Stimulated activated naive B cell treated with anti-CD40 and anti-IgM and Interleukin-4, amounts not matched to agents 10 μg/mL and 1 μg/mL and 100 μg/mL, for 72 hours (primary cell): ENCODE results near the gene MARCHF10.

Experiments
- ATAC-seq, 2 donors: fragments of 150-1000 bp; cut with Tn5 transposase; replicated peaks; 2 replicates each; pipeline ENCODE4 v1.10.0; 2021; ENCODE audit warnings: moderate library complexity in 1 of 2
- DNase-seq: peaks from one replicate; pipeline ENCODE4 v3.0.0; 2021
- H3K27ac Mint-ChIP-seq: one replicate; pipeline ENCODE4 v1.8.0; 2022; ENCODE audit warnings: mild to moderate bottlenecking, mixed read lengths
- H3K27me3 Mint-ChIP-seq, 2 donors: one replicate each; pipeline ENCODE4 v1.8.0; 2022; ENCODE audit warnings: mixed read lengths in 2 of 2
- H3K36me3 Mint-ChIP-seq, 2 donors: one replicate each; pipeline ENCODE4 v1.8.0; 2022; ENCODE audit warnings: mixed read lengths in 2 of 2, mild to moderate bottlenecking in 1 of 2
- H3K4me1 Mint-ChIP-seq, 2 donors: one replicate each; pipeline ENCODE4 v1.8.0; 2022; ENCODE audit warnings: mixed read lengths in 2 of 2, mild to moderate bottlenecking in 1 of 2
- H3K4me3 Mint-ChIP-seq, 2 donors: one replicate each; pipeline ENCODE4 v1.8.0; 2022; ENCODE audit warnings: mild to moderate bottlenecking in 2 of 2, mixed read lengths in 2 of 2, moderate library complexity in 1 of 2
- H3K9me3 Mint-ChIP-seq, 2 donors: one replicate each; pipeline ENCODE4 v1.8.0; 2022; ENCODE audit warnings: mixed read lengths in 2 of 2, mild to moderate bottlenecking in 1 of 2

Gene MARCHF10

GRCh38 chr17:62718429-62718828 lies 89.7 kb downstream of the MARCHF10 start:
- H3K4me1 Mint-ChIP-seq = peaks cover 21 to 51% of the 10 kb centered on the region in 2 donors
- H3K9me3 Mint-ChIP-seq = peaks cover 4 to 7% of the 10 kb centered on the region in 2 donors
- DNase-seq = no peak
- H3K4me3 Mint-ChIP-seq = no peak overlapping the region
- ATAC-seq = no peak
- H3K27ac Mint-ChIP-seq = no peak overlapping the region
- H3K27me3 Mint-ChIP-seq = peaks cover 9 to 11% of the 10 kb centered on the region in 2 donors
- H3K36me3 Mint-ChIP-seq = peaks cover 7 to 8% of the 10 kb centered on the region in 2 donors

DNA sequence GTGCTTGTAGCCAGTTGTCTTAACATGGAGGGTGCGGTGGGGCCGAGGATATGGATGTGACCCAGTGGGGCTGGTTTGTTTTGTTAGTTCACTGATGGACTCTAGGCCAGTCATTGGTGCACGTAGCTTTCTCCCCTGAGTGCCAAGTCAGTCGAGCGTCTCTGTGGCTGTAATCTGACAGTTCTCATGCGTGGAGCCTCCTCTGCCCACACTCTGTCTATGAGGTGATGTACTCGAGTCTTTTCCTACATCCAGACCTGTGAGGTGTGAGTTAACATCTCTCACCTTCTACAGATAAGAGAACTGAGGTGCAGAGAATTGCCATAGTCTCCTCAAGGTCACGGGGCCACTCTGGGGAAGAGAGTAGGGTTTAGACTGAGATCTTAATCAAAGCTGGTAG lies 90.2 kb downstream of the MARCHF10 start:
- DNase-seq (no peak), ATAC-seq (peak in 1 of 2 donors; percentile 26)
- H3K27ac Mint-ChIP-seq = no peak overlapping the region
- H3K4me1 Mint-ChIP-seq = peaks cover 21 to 46% of the 10 kb centered on the region in 2 donors
- peaks cover 4 to 7% of the 10 kb centered on the region in 2 donors for H3K9me3 Mint-ChIP-seq
- peaks cover 7 to 8% of the 10 kb centered on the region in 2 donors for H3K36me3 Mint-ChIP-seq
- no peak overlapping the region for H3K4me3 Mint-ChIP-seq
- H3K27me3 Mint-ChIP-seq = peaks cover 11% of the 10 kb centered on the region in 2 donors

GRCh38 chr17:62717589-62717855 lies 90.6 kb downstream of the MARCHF10 start:
- Mint-ChIP-seq H3K9me3 (peaks cover 4 to 7% of the 10 kb centered on the region in 2 donors), H3K36me3 (peaks cover 7 to 8% of the 10 kb centered on the region in 2 donors), H3K27ac (no peak overlapping the region), H3K4me1 (peaks cover 21 to 42% of the 10 kb centered on the region in 2 donors), H3K27me3 (peaks cover 11% of the 10 kb centered on the region in 2 donors), H3K4me3 (no peak overlapping the region)
- DNase-seq (no peak), ATAC-seq (no peak)

DNA sequence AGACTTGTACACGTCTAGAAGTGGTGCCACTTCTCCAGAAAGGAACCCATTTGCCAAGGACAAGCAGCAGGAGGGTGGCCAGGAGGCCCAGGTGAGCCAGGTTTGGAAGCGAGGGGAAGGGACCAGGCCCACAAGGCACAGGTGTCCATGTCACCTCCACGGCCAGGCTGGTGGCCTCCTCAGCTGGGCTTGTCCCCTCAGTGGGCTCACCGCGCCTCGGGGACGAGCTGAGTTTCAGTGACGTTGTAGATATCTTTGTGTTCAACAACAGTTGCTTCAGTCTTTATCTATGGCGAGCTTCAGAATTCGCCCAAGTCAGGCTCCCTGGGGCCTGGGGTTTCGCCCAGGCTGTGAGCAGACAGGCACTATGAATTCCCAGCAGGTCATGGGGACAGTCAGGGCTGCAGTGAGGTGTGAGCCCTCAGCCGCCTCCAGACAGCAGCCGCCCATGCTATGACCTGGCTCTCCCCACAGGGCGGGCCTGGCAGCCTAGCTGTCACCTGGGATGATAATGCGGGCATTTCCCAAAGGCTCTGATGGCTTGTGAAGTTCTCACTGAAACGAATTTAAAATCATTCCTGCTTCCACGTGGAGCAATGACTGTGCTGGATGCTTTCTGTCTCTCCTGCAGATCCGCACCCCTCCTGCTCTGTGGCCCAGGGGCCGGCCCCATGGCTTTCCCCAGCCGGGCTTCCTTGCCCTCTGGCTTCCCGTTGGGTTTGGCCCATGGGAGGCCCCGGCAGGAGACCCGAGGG lies 91.1 kb downstream of the MARCHF10 start:
- ATAC-seq = no peak
- Mint-ChIP-seq H3K4me1 (peaks cover 21 to 37% of the 10 kb centered on the region in 2 donors), H3K27ac (no peak overlapping the region), H3K9me3 (peaks cover 4 to 7% of the 10 kb centered on the region in 2 donors), H3K27me3 (peaks cover 11% of the 10 kb centered on the region in 2 donors), H3K36me3 (peaks cover 7 to 8% of the 10 kb centered on the region in 2 donors), H3K4me3 (no peak overlapping the region)
- DNase-seq = no peak

- no peak overlapping the region for H3K4me3 Mint-ChIP-seq
- no peak overlapping the region for H3K27ac Mint-ChIP-seq
- H3K4me1 Mint-ChIP-seq = peaks cover 21 to 32% of the 10 kb centered on the region in 2 donors
- peaks cover 7 to 8% of the 10 kb centered on the region in 2 donors for H3K36me3 Mint-ChIP-seq
- H3K27me3 Mint-ChIP-seq = peaks cover 11% of the 10 kb centered on the region in 2 donors
- peaks cover 4 to 7% of the 10 kb centered on the region in 2 donors for H3K9me3 Mint-ChIP-seq
- ATAC-seq = no peak
- no peak for DNase-seq
These were observed 92.2 kb downstream of the MARCHF10 start for GRCh38 chr17:62715882-62716390.

DNA sequence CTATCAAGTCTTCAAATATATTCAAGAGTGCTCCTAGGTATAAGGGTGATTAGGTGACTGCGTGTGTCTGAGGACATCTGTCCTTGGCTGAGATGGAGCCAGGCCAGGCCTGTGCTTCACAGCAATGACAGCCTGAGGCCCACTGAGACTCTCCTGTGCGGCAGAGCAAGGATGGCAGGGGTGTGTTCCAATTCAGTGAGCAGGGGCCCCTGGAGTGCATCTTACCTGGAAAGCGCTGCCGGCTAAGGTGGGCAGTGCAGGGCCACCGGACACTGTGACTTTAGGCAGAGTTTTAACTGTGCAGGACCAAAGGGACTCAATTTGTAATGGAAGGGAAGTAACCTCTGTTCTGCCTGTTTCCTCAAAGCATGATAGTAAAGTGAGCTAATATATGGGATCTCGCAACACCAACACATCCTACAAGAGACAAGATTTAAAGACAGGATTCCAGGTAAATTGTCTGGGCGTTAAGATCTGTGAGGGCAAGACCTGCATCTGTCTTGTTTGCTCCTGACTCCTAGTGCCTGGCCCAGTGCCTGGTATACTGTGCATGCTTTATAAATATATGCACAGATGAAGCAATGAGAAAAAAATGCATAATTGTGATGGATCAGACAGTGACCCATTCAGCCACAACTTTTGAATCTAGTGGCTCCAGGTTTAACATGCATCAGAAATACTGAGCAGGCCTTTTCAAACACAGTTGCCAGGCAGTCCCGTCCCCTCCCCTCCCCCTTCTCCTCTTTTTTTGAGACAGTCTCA lies 93.9 kb downstream of the MARCHF10 start:
- no peak for ATAC-seq
- Mint-ChIP-seq H3K4me3 (no peak overlapping the region), H3K27me3 (peaks cover 6 to 11% of the 10 kb centered on the region in 2 donors), H3K4me1 (peaks cover 8 to 17% of the 10 kb centered on the region in 2 donors), H3K9me3 (no peaks in the 10 kb centered on the region), H3K36me3 (no peaks in the 10 kb centered on the region), H3K27ac (no peak overlapping the region)
- DNase-seq = no peak

DNA sequence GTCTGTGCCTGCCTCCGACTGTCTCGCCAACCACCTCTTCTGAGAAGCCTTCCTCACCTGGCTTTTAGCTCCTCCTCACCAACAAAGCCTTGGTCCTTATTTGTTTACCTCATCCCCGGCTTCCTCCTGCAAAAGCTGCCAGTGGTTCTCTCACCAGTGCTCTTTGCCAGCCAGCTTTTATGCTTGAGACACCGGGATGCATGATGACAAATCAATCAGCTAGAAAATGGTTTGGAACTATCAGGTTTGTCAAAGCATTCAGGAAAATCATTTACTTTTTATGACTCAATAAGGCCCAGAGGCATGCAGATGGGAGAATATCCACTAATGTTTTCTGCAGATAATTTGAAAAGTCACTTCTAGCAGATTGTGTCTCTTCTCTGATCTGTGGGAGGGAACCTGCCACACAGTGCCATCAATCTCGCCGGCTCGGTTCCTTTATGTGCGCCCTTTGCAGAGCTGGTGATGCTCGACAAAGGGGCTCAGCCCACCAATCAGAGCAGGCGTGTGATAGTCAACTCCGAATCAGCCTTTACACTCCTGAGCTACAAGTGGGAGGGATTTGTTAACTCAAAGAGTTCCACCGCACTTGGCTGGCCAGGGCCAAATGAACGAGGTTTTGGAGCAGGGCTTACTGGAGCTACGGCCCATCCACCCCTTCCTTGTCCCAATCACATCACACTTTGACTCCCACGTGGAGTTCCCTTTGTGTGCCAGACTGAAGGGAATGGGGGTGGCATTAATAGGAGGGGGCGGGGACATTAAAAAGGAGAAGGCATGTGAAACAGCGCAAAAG lies 94.8 kb downstream of the MARCHF10 start:
- Mint-ChIP-seq H3K9me3 (peaks cover 0 to under 1% of the 10 kb centered on the region in 2 donors), H3K36me3 (no peaks in the 10 kb centered on the region), H3K27ac (no peak overlapping the region), H3K4me3 (no peak overlapping the region), H3K4me1 (peaks cover 6 to 9% of the 10 kb centered on the region in 2 donors), H3K27me3 (peaks cover 6 to 11% of the 10 kb centered on the region in 2 donors)
- ATAC-seq (no peak), DNase-seq (no peak)

DNA sequence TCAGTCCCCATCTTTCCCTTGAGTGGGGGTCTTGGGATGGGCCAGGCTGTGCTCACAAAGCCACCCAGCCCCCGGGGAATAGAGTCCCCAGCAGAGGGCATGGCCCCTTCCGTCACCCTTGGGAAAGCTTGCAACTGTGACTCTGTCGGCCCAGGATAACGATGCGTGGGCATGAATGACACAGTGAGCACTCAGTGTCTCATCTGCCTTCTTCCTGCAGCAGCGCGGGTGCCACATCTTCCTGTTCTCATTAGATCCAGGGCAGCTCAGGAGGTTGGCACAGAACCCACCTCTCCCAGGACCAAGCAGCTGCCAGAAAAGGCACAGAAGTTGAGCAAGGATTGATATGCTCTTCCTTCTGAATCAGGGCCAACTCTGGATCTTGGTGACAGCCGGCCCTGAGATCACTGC lies 95.9 kb downstream of the MARCHF10 start:
- peaks cover 0 to 1% of the 10 kb centered on the region in 2 donors for H3K9me3 Mint-ChIP-seq
- DNase-seq (no peak), ATAC-seq (no peak)
- H3K4me1 Mint-ChIP-seq = no peaks in the 10 kb centered on the region
- no peak overlapping the region for H3K27ac Mint-ChIP-seq
- peaks cover 3 to 7% of the 10 kb centered on the region in 2 donors for H3K27me3 Mint-ChIP-seq
- no peak overlapping the region for H3K4me3 Mint-ChIP-seq
- no peaks in the 10 kb centered on the region for H3K36me3 Mint-ChIP-seq

DNA sequence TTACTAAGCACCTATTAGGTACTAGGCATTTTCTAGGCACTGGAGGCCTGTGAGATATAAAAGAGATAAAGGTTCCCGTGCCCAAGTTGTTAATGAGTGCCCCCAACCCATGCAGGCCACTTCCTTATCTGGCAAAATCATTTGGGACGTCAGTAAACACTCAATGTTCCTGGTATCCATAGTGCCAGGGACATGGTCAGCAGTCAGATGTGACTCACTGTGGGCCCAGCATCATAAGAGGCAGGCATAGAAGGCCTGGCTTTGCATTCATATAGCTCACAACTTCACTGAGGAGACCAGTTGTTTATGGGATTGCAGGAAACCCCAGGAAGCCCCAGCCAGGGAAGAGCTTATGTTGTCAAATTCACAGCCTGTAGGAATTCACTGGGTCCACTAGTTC lies 99.5 kb downstream of the MARCHF10 start:
- DNase-seq (no peak), ATAC-seq (no peak)
- peaks cover 0 to 1% of the 10 kb centered on the region in 2 donors for H3K9me3 Mint-ChIP-seq
- no peak overlapping the region for H3K4me3 Mint-ChIP-seq
- no peaks in the 10 kb centered on the region for H3K36me3 Mint-ChIP-seq
- peaks cover 5 to 24% of the 10 kb centered on the region in 2 donors for H3K27me3 Mint-ChIP-seq
- H3K27ac Mint-ChIP-seq = no peak overlapping the region
- peaks cover 1 to 2% of the 10 kb centered on the region in 2 donors for H3K4me1 Mint-ChIP-seq

GRCh38 chr17:62707425-62707739 lies 100.7 kb downstream of the MARCHF10 start:
- ATAC-seq (no peak), DNase-seq (no peak)
- Mint-ChIP-seq H3K4me1 (peaks cover 3 to 5% of the 10 kb centered on the region in 2 donors), H3K4me3 (no peak overlapping the region), H3K9me3 (peaks cover 0 to 1% of the 10 kb centered on the region in 2 donors), H3K27ac (no peak overlapping the region), H3K27me3 (peaks cover 11 to 21% of the 10 kb centered on the region in 2 donors), H3K36me3 (no peaks in the 10 kb centered on the region)

GRCh38 chr17:62706598-62707424 lies 101.3 kb downstream of the MARCHF10 start:
- H3K4me1 Mint-ChIP-seq = peaks cover 3 to 5% of the 10 kb centered on the region in 2 donors
- H3K27ac Mint-ChIP-seq = no peak overlapping the region
- peaks cover 0 to 1% of the 10 kb centered on the region in 2 donors for H3K9me3 Mint-ChIP-seq
- DNase-seq (no peak), ATAC-seq (no peak)
- H3K27me3 Mint-ChIP-seq = peaks cover 11 to 21% of the 10 kb centered on the region in 2 donors
- H3K36me3 Mint-ChIP-seq = no peaks in the 10 kb centered on the region
- no peak overlapping the region for H3K4me3 Mint-ChIP-seq

DNA sequence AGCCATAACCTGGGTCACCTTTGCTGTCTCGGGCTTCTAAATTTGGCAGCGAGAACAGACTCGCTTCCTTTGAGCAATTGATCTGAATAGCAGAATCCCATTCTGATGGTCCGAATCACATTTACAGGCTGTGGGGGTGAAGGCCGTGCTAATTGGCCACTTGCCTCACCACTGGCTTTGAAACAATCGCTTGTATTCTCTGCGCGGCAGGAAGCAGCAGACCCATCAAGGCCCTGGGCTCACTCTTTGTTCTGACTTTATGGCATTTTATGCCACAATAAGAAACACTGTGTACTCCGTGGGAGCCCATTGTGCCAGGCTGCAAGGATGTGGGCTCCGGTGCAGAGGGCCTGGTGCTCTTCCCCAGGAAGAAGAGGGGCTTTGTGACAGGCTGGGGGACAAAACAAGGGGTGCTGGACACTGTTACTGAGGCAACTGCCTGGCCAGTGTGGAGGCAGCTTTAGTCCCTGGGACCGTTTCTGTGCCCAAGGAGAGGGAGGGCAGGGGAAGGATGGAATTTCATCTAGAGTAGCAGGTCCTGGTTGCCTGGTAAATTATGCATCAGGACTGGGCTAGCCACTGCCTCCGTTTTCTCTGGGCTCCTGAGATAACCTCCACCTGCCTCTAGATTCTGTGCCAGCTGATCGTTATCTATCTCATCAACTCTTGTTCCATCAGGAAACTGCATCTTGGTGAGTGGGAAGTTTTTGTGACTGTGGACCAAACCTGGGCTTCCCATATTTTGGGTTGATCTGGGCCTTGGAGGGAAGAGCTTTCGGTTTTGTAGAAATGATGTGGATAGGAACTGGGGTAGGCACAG lies 102.1 kb downstream of the MARCHF10 start:
- H3K27me3 Mint-ChIP-seq = peaks cover 11 to 21% of the 10 kb centered on the region in 2 donors
- H3K4me1 Mint-ChIP-seq = peaks cover 3 to 5% of the 10 kb centered on the region in 2 donors
- H3K27ac Mint-ChIP-seq = no peak overlapping the region
- DNase-seq = no peak
- H3K4me3 Mint-ChIP-seq = no peak overlapping the region
- H3K36me3 Mint-ChIP-seq = no peaks in the 10 kb centered on the region
- H3K9me3 Mint-ChIP-seq = peaks cover 0 to 1% of the 10 kb centered on the region in 2 donors
- ATAC-seq = no peak
